A172 (cell line): ENCODE measurements around the gene DNAAF8. TPM values are rescaled to one million over a fixed set of nuclear protein-coding genes. Genes with fewer than 3 reads are reported as not detected.

Source experiments
- DNase-seq: peaks from one replicate; pipeline ENCODE4 v3.0.0-alpha.2; 2015; ENCODE audit warnings: low spot score
- total RNA-seq: library from RNA; depleted of rRNA; stranded (reverse); fragments of >200 nt; shearing (Covaris generic); gene quantifications from 2 replicates; pipeline ENCODE4 v1.2.3, GENCODE V29; 2014

DNAAF8 gene
- total RNA-seq, 1 experiment from 2014 or later: 5.2 TPM

GRCh38 chr16:4695473-4696171 is 38.7 kb upstream of the DNAAF8 start:
- DNase-seq: no peak

- DNase-seq: no peak
These were observed 38.0 kb upstream of the DNAAF8 start for GRCh38 chr16:4696172-4696904.

GRCh38 chr16:4696905-4697847 is 37.2 kb upstream of the DNAAF8 start:
- no peak for DNase-seq

DNA sequence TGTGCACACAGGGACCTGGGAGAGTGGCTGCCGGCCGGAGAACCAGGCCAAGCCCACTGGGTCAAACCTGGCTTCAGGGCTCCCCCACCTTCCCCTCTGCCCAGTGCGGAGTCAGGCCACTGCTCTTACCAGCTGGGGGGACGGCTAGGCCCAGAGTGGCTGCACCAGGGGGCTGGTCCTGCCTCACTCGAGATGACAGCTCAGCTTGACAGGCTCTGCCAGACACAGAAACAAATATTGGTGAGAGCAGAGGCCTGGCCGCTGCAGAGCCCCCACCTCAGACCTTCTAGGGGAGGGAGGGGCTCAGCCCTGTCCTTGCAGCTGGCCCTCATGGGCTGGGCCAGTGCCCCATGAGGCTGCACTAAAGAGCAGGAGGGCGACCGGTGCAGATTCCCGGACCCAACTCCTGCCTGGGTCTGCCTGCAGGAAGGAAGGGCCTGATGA is 36.5 kb upstream of the DNAAF8 start:
- no peak for DNase-seq

DNA sequence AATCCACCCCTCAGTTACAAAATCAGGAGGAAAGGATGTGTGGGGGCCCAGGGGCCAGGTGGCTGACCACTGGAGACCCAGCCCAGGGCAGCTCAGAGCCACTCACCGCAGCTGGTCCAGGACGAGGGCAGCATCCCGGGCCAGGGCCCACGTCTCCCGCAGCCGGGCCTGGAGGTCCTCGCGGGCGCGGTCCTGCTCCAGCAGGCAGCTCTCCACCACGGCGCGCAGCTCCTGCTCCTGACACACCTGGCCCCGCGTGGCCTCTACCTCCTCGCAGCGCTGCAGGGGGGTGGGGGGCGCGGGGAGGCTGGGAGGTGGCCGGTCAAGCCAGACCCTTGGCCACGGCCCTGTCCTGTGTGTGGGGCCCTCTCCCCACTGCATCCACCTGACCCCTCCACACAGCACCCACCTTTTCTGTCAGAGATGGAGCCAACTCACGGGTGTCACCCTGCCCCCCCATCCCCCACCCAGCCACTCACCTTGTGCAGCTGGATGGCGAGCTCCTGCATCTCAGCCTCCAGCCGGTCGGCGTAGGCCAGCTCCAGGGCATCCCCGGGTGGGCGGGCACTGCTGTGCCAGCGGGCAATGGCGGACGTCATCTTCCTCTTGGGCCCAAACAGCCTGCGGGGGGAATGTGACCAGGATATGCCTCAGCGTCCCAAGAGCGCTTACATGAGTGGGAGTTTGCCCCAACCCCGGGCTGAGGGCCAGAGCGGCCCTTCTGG is 35.9 kb upstream of the DNAAF8 start:
- DNase-seq: no peak

GRCh38 chr16:4699046-4699556 is 35.2 kb upstream of the DNAAF8 start:
- DNase-seq: no peak

GRCh38 chr16:4700380-4700996 is 33.8 kb upstream of the DNAAF8 start:
- DNase-seq: no peak

GRCh38 chr16:4700997-4701743 is 33.2 kb upstream of the DNAAF8 start:
- DNase-seq: no peak

DNA sequence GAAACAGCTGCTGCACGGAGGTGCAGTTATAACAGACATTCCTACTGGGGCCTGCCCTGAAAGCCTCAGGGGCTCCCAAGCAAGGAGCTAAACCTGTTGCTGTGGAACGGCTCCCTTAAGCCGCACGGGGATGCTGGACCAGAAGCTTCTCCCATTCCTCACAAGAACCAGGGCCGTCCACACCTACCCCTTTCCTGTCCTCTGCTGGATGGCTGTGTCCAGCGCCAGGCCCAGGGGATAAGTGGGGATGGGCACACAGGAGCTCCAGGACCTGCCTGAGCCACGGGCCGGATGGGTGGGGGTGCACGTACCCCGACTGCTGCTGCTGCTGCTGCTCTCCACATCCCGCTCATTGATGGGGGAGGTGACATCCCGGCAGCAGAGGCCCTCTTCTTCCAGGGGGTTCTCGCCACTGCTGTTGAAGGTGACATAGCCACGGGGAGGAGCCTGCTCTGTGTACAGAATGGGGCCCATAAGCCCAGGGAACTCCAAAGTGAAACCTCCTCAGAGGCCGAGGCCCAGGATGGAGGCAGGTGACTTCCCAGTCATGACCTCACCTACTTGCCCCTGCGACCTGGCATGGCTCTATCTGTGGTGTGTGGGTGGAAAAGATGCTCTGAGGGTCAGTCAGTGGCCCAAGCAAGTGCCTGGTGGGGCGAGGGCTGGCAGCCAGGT is 32.4 kb upstream of the DNAAF8 start:
- no peak for DNase-seq

- no peak for DNase-seq
These were observed 31.9 kb upstream of the DNAAF8 start for GRCh38 chr16:4702466-4702808.

- DNase-seq: no peak
These were observed 30.4 kb upstream of the DNAAF8 start for GRCh38 chr16:4703906-4704305.

- DNase-seq: no peak
These were observed 29.8 kb upstream of the DNAAF8 start for GRCh38 chr16:4704491-4704890.

GRCh38 chr16:4704913-4705312 is 29.4 kb upstream of the DNAAF8 start:
- DNase-seq: no peak

- no peak for DNase-seq
These were observed 27.5 kb upstream of the DNAAF8 start for GRCh38 chr16:4706871-4707270.

DNA sequence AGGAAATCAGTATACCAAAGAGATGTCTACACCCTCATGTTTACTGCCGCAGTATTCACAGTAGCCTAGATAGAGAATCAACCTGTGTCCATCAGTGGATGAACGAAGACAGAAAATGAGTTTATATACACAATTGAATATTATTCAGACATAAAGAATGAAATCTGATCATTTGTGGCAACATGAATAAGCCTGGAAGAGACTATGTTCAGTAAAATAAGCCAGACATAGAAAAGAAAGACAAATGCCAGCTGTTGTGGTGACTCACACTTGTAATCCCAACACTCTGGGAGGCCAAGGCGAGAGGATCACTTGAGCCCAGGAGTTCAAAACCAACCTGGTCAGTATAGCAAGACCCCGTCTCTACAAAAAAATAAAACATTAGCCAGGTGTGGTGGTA is 24.9 kb upstream of the DNAAF8 start:
- no peak for DNase-seq

DNA sequence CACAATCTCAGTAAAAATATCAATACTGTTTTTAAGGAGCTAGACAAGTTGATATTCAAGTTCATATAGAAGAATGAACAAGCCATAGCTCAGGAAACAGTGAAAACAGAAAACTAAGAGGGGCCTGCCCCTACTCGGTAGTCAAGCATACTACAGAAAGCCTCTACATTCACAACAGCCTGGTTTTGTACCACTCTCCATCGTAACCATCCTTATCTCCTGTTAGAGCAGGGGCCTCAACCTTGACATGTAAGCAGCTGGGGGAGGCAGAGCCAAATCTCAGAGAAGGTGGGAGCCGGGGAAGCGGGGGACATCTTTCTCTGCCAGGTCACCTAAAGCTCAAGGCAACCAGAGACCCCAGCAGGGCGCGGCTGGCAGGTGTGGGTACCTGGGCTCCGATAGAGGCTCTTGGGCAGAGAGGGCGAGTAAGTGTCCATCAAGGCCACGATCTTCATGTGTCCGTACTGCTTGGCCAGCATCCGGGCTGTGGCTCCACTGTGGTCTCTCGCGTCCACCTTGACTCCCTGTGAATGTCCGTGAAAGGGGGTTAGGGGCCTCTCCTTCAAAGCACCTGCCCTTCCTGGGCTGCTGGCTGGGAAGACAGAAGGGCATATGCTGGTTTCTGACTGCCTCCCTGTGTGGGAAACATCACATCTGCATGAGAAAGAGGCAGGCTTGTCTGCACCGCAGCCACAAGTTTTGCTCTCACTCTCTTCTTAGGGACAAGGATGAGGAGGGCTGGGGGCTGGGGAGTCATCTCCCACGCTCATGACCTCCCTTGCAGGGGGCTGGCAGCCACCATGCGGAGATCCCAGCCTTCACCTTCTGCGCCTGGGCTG is 20.5 kb upstream of the DNAAF8 start:
- no peak for DNase-seq

DNA sequence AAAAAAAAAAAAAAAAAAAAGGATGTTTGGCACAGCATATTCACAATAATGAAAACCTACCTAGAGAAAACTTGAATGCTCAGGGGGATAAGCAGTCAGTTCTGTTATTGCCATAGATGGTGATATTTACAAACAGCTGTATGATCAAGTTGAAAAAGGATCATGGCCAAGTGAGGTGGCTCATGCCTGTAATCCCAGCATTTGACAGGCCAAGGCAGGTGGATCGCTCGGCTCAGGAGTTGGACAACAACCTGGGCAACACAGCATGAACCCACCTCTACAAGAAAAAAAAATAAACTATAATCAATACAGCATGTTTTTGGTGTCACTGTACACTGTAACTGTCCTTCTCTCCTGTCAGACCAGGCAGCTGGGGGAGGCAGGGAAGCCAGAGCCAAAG is 19.3 kb upstream of the DNAAF8 start:
- no peak for DNase-seq

GRCh38 chr16:4718466-4718865 is 15.9 kb upstream of the DNAAF8 start:
- no peak for DNase-seq
